NOMO-1 treated with DMSO at 0.1 percent for 48 hours (cell line): Measurements from ENCODE around the gene AP1B1.
"Not testable (repeated sequence)": the region's sequence is repeated elsewhere in the genome, so short reads cannot be mapped to it uniquely, and the experiment has no call there.

ENCODE experiments used
- DNase-seq: peaks from one replicate; lab custom pipeline; 2025; ENCODE audit not compliant: unreplicated experiment; lab: John Stamatoyannopoulos, UW

Gene AP1B1

GRCh38 chr22:29387921-29388758 lies at the start of gene AP1B1:
TSS of gene AP1B1 (minus strand) at chr22:29388570. CDS start at chr22:29367243, 21,327 bp downstream.
- DNase-seq = peak; percentile 91

- no peak for DNase-seq
These were observed 47.1 kb upstream of the AP1B1 start for GRCh38 chr22:29435236-29436136.

- DNase-seq = no peak
These were observed 45.9 kb upstream of the AP1B1 start for GRCh38 chr22:29434288-29434687.

GRCh38 chr22:29433856-29434255 lies 45.5 kb upstream of the AP1B1 start:
- DNase-seq = no peak

- no peak for DNase-seq
These were observed 43.6 kb upstream of the AP1B1 start for GRCh38 chr22:29431986-29432385.

GRCh38 chr22:29427176-29427760 lies 38.9 kb upstream of the AP1B1 start:
- no peak for DNase-seq

GRCh38 chr22:29426476-29426875 lies 38.1 kb upstream of the AP1B1 start:
- DNase-seq = no peak

GRCh38 chr22:29418704-29419103 lies 30.3 kb upstream of the AP1B1 start:
- DNase-seq = not testable (repeated sequence)

GRCh38 chr22:29414951-29415591 lies 26.7 kb upstream of the AP1B1 start:
- DNase-seq = peak; percentile 52

- peak; percentile 9 for DNase-seq
These were observed 24.4 kb upstream of the AP1B1 start for GRCh38 chr22:29412772-29413171.

GRCh38 chr22:29411569-29412211 lies 23.3 kb upstream of the AP1B1 start:
- peak; percentile 53 for DNase-seq

GRCh38 chr22:29408940-29409339 lies 20.6 kb upstream of the AP1B1 start:
- peak; percentile 64 for DNase-seq

GRCh38 chr22:29401538-29401937 lies 13.2 kb upstream of the AP1B1 start:
- not testable (repeated sequence) for DNase-seq

- DNase-seq = no peak
These were observed 12.2 kb upstream of the AP1B1 start for GRCh38 chr22:29400576-29400975.

- no peak for DNase-seq
These were observed 9.4 kb upstream of the AP1B1 start for GRCh38 chr22:29397791-29398190.

GRCh38 chr22:29396126-29396525 lies 7.8 kb upstream of the AP1B1 start:
- no peak for DNase-seq

- peak; percentile 75 for DNase-seq
These were observed 6.7 kb upstream of the AP1B1 start for GRCh38 chr22:29394931-29395581.

- DNase-seq = peak; percentile 84
These were observed 4.7 kb upstream of the AP1B1 start for GRCh38 chr22:29393019-29393608.

- DNase-seq = no peak
These were observed 3.2 kb upstream of the AP1B1 start for GRCh38 chr22:29391546-29391945.

GRCh38 chr22:29390270-29390669 lies 1.9 kb upstream of the AP1B1 start:
- DNase-seq = no peak
